ENCODE measurements around the gene ZIC1. TPM values are rescaled to one million over a fixed set of nuclear protein-coding genes. Genes with fewer than 3 reads are reported as not detected.

ZIC1 gene
- total RNA-seq, 4 donors from 2014 or later, result not detected

- intact Hi-C loops (cut with DNase I), result no loop called here
- WGBS, result 94% methylated on average over 1 of the region's 1 CpG
- DNase-seq (ENCODE audit: extremely low spot score), result no peak
- Histone ChIP-seq H3K9me3 (no peaks in the 10 kb centered on the region), H3K36me3 (no peaks in the 10 kb centered on the region), H3K4me1 (peaks cover 0 to 13% (median 9%) of the 10 kb centered on the region in 4 donors), H3K27me3 (peaks cover 0 to 59% (median 21%) of the 10 kb centered on the region in 4 donors), H3K4me3 (no peak overlapping the region), H3K27ac (replicated peaks in 1 of 4) (no peak overlapping the region)
- TF ChIP-seq CTCF (IDR thresholded peaks at IDR 0.05) (no peak), POLR2A (IDR thresholded peaks at IDR 0.05; ENCODE audit: low read depth) (no peak), EP300 (IDR thresholded peaks at IDR 0.05) (no peak)
Measured at GRCh38 chr3:147428326-147428725, 19.2 kb downstream of the ZIC1 start.

- no peak overlapping the region for H3K4me3 ChIP-seq
- H3K27me3 ChIP-seq, result peaks cover 0 to 55% (median 17%) of the 10 kb centered on the region in 4 donors
- peaks cover 0 to 9% (median 7%) of the 10 kb centered on the region in 4 donors for H3K4me1 ChIP-seq
- H3K9me3 ChIP-seq, result no peaks in the 10 kb centered on the region
- H3K27ac ChIP-seq (replicated peaks in 1 of 4), result no peak overlapping the region
- intact Hi-C loops (cut with DNase I), result no loop called here
- TF ChIP-seq POLR2AphosphoS5 (IDR thresholded peaks at IDR 0.05) (no peak), EP300 (IDR thresholded peaks at IDR 0.05) (no peak), CTCF (IDR thresholded peaks at IDR 0.05) (no peak), POLR2A (IDR thresholded peaks at IDR 0.05; ENCODE audit: low read depth) (no peak)
- DNase-seq (ENCODE audit: extremely low spot score), result no peak
- no peaks in the 10 kb centered on the region for H3K36me3 ChIP-seq
- WGBS, result 92% methylated on average over 2 of the region's 2 CpGs
Measured at GRCh38 chr3:147428754-147429153, 19.6 kb downstream of the ZIC1 start.

GRCh38 chr3:147431751-147432150 is 22.6 kb downstream of the ZIC1 start:
- Histone ChIP-seq H3K9me3 (no peaks in the 10 kb centered on the region), H3K27me3 (peaks cover 0 to 29% (median 0%) of the 10 kb centered on the region in 4 donors), H3K4me3 (no peak overlapping the region), H3K4me1 (no peaks in the 10 kb centered on the region), H3K27ac (replicated peaks in 1 of 4) (no peak overlapping the region), H3K36me3 (no peaks in the 10 kb centered on the region)
- DNase-seq (ENCODE audit: extremely low spot score), result no peak
- 70% methylated on average over 3 of the region's 3 CpGs for WGBS
- TF ChIP-seq POLR2A (IDR thresholded peaks at IDR 0.05; ENCODE audit: low read depth) (no peak), EP300 (IDR thresholded peaks at IDR 0.05) (no peak), POLR2AphosphoS5 (IDR thresholded peaks at IDR 0.05) (no peak), CTCF (IDR thresholded peaks at IDR 0.05) (no peak)
- intact Hi-C loops (cut with DNase I), result no loop called here

- Histone ChIP-seq H3K9me3 (no peaks in the 10 kb centered on the region), H3K36me3 (no peaks in the 10 kb centered on the region), H3K4me1 (no peaks in the 10 kb centered on the region), H3K27ac (replicated peaks in 1 of 4) (no peak overlapping the region), H3K4me3 (no peak overlapping the region), H3K27me3 (peaks cover 0 to 3% (median 0%) of the 10 kb centered on the region in 4 donors)
- TF ChIP-seq CTCF (IDR thresholded peaks at IDR 0.05) (no peak), POLR2AphosphoS5 (IDR thresholded peaks at IDR 0.05) (no peak), EP300 (IDR thresholded peaks at IDR 0.05) (no peak), POLR2A (IDR thresholded peaks at IDR 0.05; ENCODE audit: low read depth) (no peak)
- intact Hi-C loops (cut with DNase I), result no loop called here
- no peak for DNase-seq (ENCODE audit: extremely low spot score)
Measured at GRCh38 chr3:147447224-147447623, 38.1 kb downstream of the ZIC1 start.

- Histone ChIP-seq H3K27ac (replicated peaks in 1 of 4) (no peak overlapping the region), H3K4me3 (no peak overlapping the region), H3K36me3 (no peaks in the 10 kb centered on the region), H3K4me1 (no peaks in the 10 kb centered on the region), H3K9me3 (no peaks in the 10 kb centered on the region), H3K27me3 (peaks cover 0 to 7% (median 0%) of the 10 kb centered on the region in 4 donors)
- TF ChIP-seq POLR2AphosphoS5 (IDR thresholded peaks at IDR 0.05) (no peak), POLR2A (IDR thresholded peaks at IDR 0.05; ENCODE audit: low read depth) (no peak), EP300 (IDR thresholded peaks at IDR 0.05) (no peak), CTCF (IDR thresholded peaks at IDR 0.05) (no peak)
- intact Hi-C loops (cut with DNase I), result no loop called here
- no peak for DNase-seq (ENCODE audit: extremely low spot score)
- 28% methylated on average over 3 of the region's 3 CpGs for WGBS
Measured at GRCh38 chr3:147449669-147450068, 40.5 kb downstream of the ZIC1 start.
